Stimulated activated CD8-positive, alpha-beta memory T cell treated with anti-CD3 and anti-CD28 coated beads, Interleukin-12 subunit alpha, Interleukin-12 subunit beta, amount 100 ng/mL, for 24 hours (primary cell): ENCODE results near the gene PABPN1L.

ENCODE experiments used
- DNase-seq: peaks from one replicate; pipeline ENCODE4 v3.0.0-alpha.2; 2020; ENCODE audit errors: extremely low read depth

PABPN1L gene

GRCh38 chr16:88870608-88871348 is 4.3 kb upstream of the PABPN1L start:
- no peak for DNase-seq

- no peak for DNase-seq
Observed at GRCh38 chr16:88869673-88869980, 3.2 kb upstream of the PABPN1L start.

- DNase-seq: no peak
Observed at GRCh38 chr16:88868974-88869672, 2.7 kb upstream of the PABPN1L start.

GRCh38 chr16:88867581-88868246 is 1.3 kb upstream of the PABPN1L start:
- DNase-seq: no peak

GRCh38 chr16:88865742-88866141 is 718 bp downstream of the PABPN1L start:
- no peak for DNase-seq

GRCh38 chr16:88865310-88865709 is 1.1 kb downstream of the PABPN1L start:
- DNase-seq: no peak

- DNase-seq: no peak
Observed at GRCh38 chr16:88864521-88864920, 1.9 kb downstream of the PABPN1L start.

- DNase-seq: no peak
Observed at GRCh38 chr16:88864099-88864498, 2.4 kb downstream of the PABPN1L start.

GRCh38 chr16:88863426-88863825 is 3.0 kb downstream of the PABPN1L start:
- no peak for DNase-seq

GRCh38 chr16:88862968-88863367 is 3.5 kb downstream of the PABPN1L start:
- DNase-seq: no peak

GRCh38 chr16:88861359-88861758 is 5.1 kb downstream of the PABPN1L start:
- DNase-seq: no peak

- no peak for DNase-seq
Observed at GRCh38 chr16:88859381-88860091, 6.9 kb downstream of the PABPN1L start.

- peak; percentile 40 for DNase-seq
Observed at GRCh38 chr16:88857728-88858339, 8.6 kb downstream of the PABPN1L start.

- peak; percentile 98 for DNase-seq
Observed at GRCh38 chr16:88856828-88857727, 9.4 kb downstream of the PABPN1L start, which contains the start of the genes GALNS and TRAPPC2L. Gene GALNS, minus strand, starts transcription at chr16:88856947. Its CDS starts 70 bp downstream, at chr16:88856877. Gene TRAPPC2L, plus strand, starts transcription at chr16:88857127. Its CDS starts 24 bp downstream, at chr16:88857151.

GRCh38 chr16:88856122-88856827 is 10.2 kb downstream of the PABPN1L start:
- DNase-seq: no peak

- no peak for DNase-seq
Observed at GRCh38 chr16:88855736-88856121, 10.7 kb downstream of the PABPN1L start.

- no peak for DNase-seq
Observed at GRCh38 chr16:88855176-88855575, 11.3 kb downstream of the PABPN1L start.

GRCh38 chr16:88854306-88855111 is 12.0 kb downstream of the PABPN1L start:
- no peak for DNase-seq

GRCh38 chr16:88853325-88853941 is 13.0 kb downstream of the PABPN1L start:
- DNase-seq: no peak
